HEK293T (cell line): ENCODE results near the gene NR6A1.

Experiments used
- ELF4 ChIP-seq: fragments of 450-650 bp; IDR thresholded peaks from 2 replicates; pipeline ENCODE4 v1.6.1; 2017; ENCODE audit warnings: antibody characterized with exemption
- FOXK2 ChIP-seq: fragments of 450-650 bp; IDR thresholded peaks from 2 replicates; pipeline ENCODE4 v1.6.1; 2016; ENCODE audit warnings: mild to moderate bottlenecking
- FOXM1 ChIP-seq: fragments of 450-650 bp; IDR thresholded peaks from 2 replicates; pipeline ENCODE4 v1.6.1; 2017; ENCODE audit warnings: mild to moderate bottlenecking, borderline replicate concordance
- HDGF ChIP-seq: fragments of 450-650 bp; IDR thresholded peaks from 2 replicates; pipeline ENCODE4 v1.6.1; 2017; ENCODE audit warnings: antibody characterized with exemption, borderline replicate concordance
- L3MBTL2 ChIP-seq: fragments of 450-650 bp; conservative IDR thresholded peaks from 2 replicates; pipeline ENCODE4 v1.6.1; 2016; ENCODE audit warnings: mild to moderate bottlenecking
- NFRKB ChIP-seq: fragments of 450-650 bp; IDR thresholded peaks from 2 replicates; pipeline ENCODE4 v1.6.1; 2016; ENCODE audit warnings: mild to moderate bottlenecking, moderate library complexity
- TARDBP ChIP-seq: fragments of 450-650 bp; IDR thresholded peaks from 2 replicates; pipeline ENCODE4 v1.6.1; 2016
- ZNF384 ChIP-seq: fragments of 450-650 bp; IDR thresholded peaks from 2 replicates; pipeline ENCODE4 v1.6.1; 2016

- no peak for TF ChIP-seq ELF4
- TF ChIP-seq FOXM1 = no peak
- no peak for TF ChIP-seq FOXK2
- no peak for TF ChIP-seq NFRKB
- TF ChIP-seq HDGF = no peak
- no peak for TF ChIP-seq ZNF384
- no peak for TF ChIP-seq L3MBTL2
- TF ChIP-seq TARDBP = no peak
These were observed 17.6 kb upstream of the NR6A1 start for GRCh38 chr9:124788542-124789217.
